ENCODE results near the gene NUCKS1. TPM values are rescaled to one million over a fixed set of nuclear protein-coding genes. Genes with fewer than 3 reads are reported as not detected.

The NUCKS1 gene
- total RNA-seq, 5 donors from 2014 or later (not counting 1 experiment from before 2014, with no cell fraction given): 84.0 to 101 (median 94.6) TPM

- Mint-ChIP-seq H3K4me1 (peaks cover 0 to 22% (median 2%) of the 10 kb centered on the region in 3 donors), H3K36me3 (peaks cover 32% of the 10 kb centered on the region), H3K9me3 (no peaks in the 10 kb centered on the region), H3K27ac (peak overlapping the region; percentile 11 to 49), H3K4me3 (no peak overlapping the region), H3K27me3 (no peaks in the 10 kb centered on the region)
- CTCF ChIA-PET: interaction anchor here in 1 of 2 donors (0.6 to 1.0 kb wide), 2 partner anchors 31 to 111 kb away, joined by 3 to 6 read pairs; no protein-coding TSS in a partner anchor
- Histone ChIP-seq H3K36me3 (ENCODE audit: control insufficient read depth in 2 of 2, extremely low read depth in 1 of 2, insufficient read depth in 1 of 2, low read length in 1 of 2) (peaks cover 4 to 40% of the 10 kb centered on the region in 2 donors), H3K4me1 (ENCODE audit: control insufficient read depth in 1 of 2, extremely low read depth in 1 of 2, insufficient read depth in 2 of 2, low read length in 2 of 2) (peaks cover 0 to 6% of the 10 kb centered on the region in 2 experiments), H3K27me3 (replicated peaks in 1 of 2; ENCODE audit: control insufficient read depth in 2 of 2, extremely low read depth in 1 of 2, insufficient read depth in 2 of 2, low read length in 1 of 2) (no peaks in the 10 kb centered on the region), H3K4me3 (ENCODE audit: control insufficient read depth in 1 of 2, extremely low read depth in 1 of 2, low read length in 1 of 2) (no peak overlapping the region), H3K9me3 (no peaks in the 10 kb centered on the region), H3K27ac (ENCODE audit: low read length) (no peak overlapping the region)
- POLR2A ChIA-PET: no interaction called here
- DNase-seq (no peak), ATAC-seq (replicated peaks in 1 of 4) (no peak)
- WGBS (ENCODE audit: insufficient coverage): no CpG with 5 or more reads among the region's 5 CpGs
Measured at GRCh38 chr1:205766038-205766437, 16.1 kb upstream of the NUCKS1 start.

GRCh38 chr1:205764578-205764977 is 14.6 kb upstream of the NUCKS1 start:
- Mint-ChIP-seq H3K27me3 (no peaks in the 10 kb centered on the region), H3K36me3 (peaks cover 24% of the 10 kb centered on the region), H3K27ac (peak overlapping the region in 1 of 2 donors; percentile 19)

GRCh38 chr1:205763980-205764379 is 14.0 kb upstream of the NUCKS1 start:
- Histone ChIP-seq H3K36me3 (ENCODE audit: control insufficient read depth in 2 of 2, extremely low read depth in 1 of 2, insufficient read depth in 1 of 2, low read length in 1 of 2) (peaks cover 0 to 24% of the 10 kb centered on the region in 2 donors), H3K4me3 (ENCODE audit: control insufficient read depth in 1 of 2, extremely low read depth in 1 of 2, low read length in 1 of 2) (no peak overlapping the region), H3K27ac (ENCODE audit: low read length) (no peak overlapping the region), H3K27me3 (replicated peaks in 1 of 2; ENCODE audit: control insufficient read depth in 2 of 2, extremely low read depth in 1 of 2, insufficient read depth in 2 of 2, low read length in 1 of 2) (no peaks in the 10 kb centered on the region), H3K4me1 (ENCODE audit: control insufficient read depth in 1 of 2, extremely low read depth in 1 of 2, insufficient read depth in 2 of 2, low read length in 2 of 2) (no peaks in the 10 kb centered on the region), H3K9me3 (no peaks in the 10 kb centered on the region)
- ATAC-seq (replicated peaks in 1 of 4) (no peak), DNase-seq (no peak)
- H3K9me3 Mint-ChIP-seq: no peaks in the 10 kb centered on the region
- peaks cover 20% of the 10 kb centered on the region for H3K36me3 Mint-ChIP-seq
- ChIA-PET CTCF (interaction anchor here in 1 of 2 donors (0.6 to 1.1 kb wide), 2 partner anchors 9 to 66 kb away, joined by 3 to 4 read pairs; no protein-coding TSS in a partner anchor), POLR2A (interaction anchor here in 1 of 2 donors (0.6 kb wide), 1 partner anchor 10 kb away, joined by 4 read pairs; no protein-coding TSS in a partner anchor)
- no peaks in the 10 kb centered on the region for H3K27me3 Mint-ChIP-seq
- H3K27ac Mint-ChIP-seq: no peak overlapping the region
- no peak overlapping the region for H3K4me3 Mint-ChIP-seq
- H3K4me1 Mint-ChIP-seq: peaks cover 0 to 9% (median 0%) of the 10 kb centered on the region in 3 donors

More at GRCh38 chr1:205764578-205764977, 14.6 kb upstream of the NUCKS1 start:
- POLR2A ChIA-PET: no interaction called here
- Histone ChIP-seq H3K36me3 (ENCODE audit: control insufficient read depth in 2 of 2, extremely low read depth in 1 of 2, insufficient read depth in 1 of 2, low read length in 1 of 2) (peaks cover 0 to 29% of the 10 kb centered on the region in 2 donors), H3K9me3 (no peaks in the 10 kb centered on the region), H3K4me1 (ENCODE audit: control insufficient read depth in 1 of 2, extremely low read depth in 1 of 2, insufficient read depth in 2 of 2, low read length in 2 of 2) (no peaks in the 10 kb centered on the region), H3K27me3 (replicated peaks in 1 of 2; ENCODE audit: control insufficient read depth in 2 of 2, extremely low read depth in 1 of 2, insufficient read depth in 2 of 2, low read length in 1 of 2) (no peaks in the 10 kb centered on the region), H3K4me3 (ENCODE audit: control insufficient read depth in 1 of 2, extremely low read depth in 1 of 2, low read length in 1 of 2) (no peak overlapping the region), H3K27ac (ENCODE audit: low read length) (no peak overlapping the region)
- no peaks in the 10 kb centered on the region for H3K9me3 Mint-ChIP-seq
- H3K4me3 Mint-ChIP-seq: no peak overlapping the region
- H3K4me1 Mint-ChIP-seq: peaks cover 0 to 9% (median 0%) of the 10 kb centered on the region in 3 donors
- ATAC-seq (replicated peaks in 1 of 4) (no peak), DNase-seq (no peak)
- 100% methylated on average over 1 of the region's 2 CpGs for WGBS (ENCODE audit: insufficient coverage)
- CTCF ChIA-PET: no interaction called here

GRCh38 chr1:205760606-205761005 is 10.6 kb upstream of the NUCKS1 start:
- peak overlapping the region in 1 of 2 donors; percentile 61 for H3K27ac Mint-ChIP-seq
- no peaks in the 10 kb centered on the region for H3K4me1 ChIP-seq (ENCODE audit: control insufficient read depth in 1 of 2, extremely low read depth in 1 of 2, insufficient read depth in 2 of 2, low read length in 2 of 2)
- CTCF ChIA-PET: interaction anchor here in 1 of 2 donors (0.6 to 0.7 kb wide), 2 partner anchors 21 to 57 kb away, joined by 3 read pairs; no protein-coding TSS in a partner anchor
- H3K9me3 ChIP-seq: no peaks in the 10 kb centered on the region
- no peaks in the 10 kb centered on the region for H3K4me1 Mint-ChIP-seq
- DNase-seq (no peak), ATAC-seq (replicated peaks in 1 of 4) (no peak)
- no peaks in the 10 kb centered on the region for H3K27me3 Mint-ChIP-seq
- no peak overlapping the region for H3K4me3 ChIP-seq (ENCODE audit: control insufficient read depth in 1 of 2, extremely low read depth in 1 of 2, low read length in 1 of 2)
- H3K4me3 Mint-ChIP-seq: no peak overlapping the region
- H3K27ac ChIP-seq (ENCODE audit: low read length): no peak overlapping the region
- H3K36me3 ChIP-seq (ENCODE audit: control insufficient read depth in 2 of 2, extremely low read depth in 1 of 2, insufficient read depth in 1 of 2, low read length in 1 of 2): peaks cover 0 to 9% of the 10 kb centered on the region in 2 donors
- no peaks in the 10 kb centered on the region for H3K9me3 Mint-ChIP-seq
- peaks cover 13% of the 10 kb centered on the region for H3K36me3 Mint-ChIP-seq
- no peaks in the 10 kb centered on the region for H3K27me3 ChIP-seq (replicated peaks in 1 of 2; ENCODE audit: control insufficient read depth in 2 of 2, extremely low read depth in 1 of 2, insufficient read depth in 2 of 2, low read length in 1 of 2)
- no CpG with 5 or more reads among the region's 3 CpGs for WGBS (ENCODE audit: insufficient coverage)
- POLR2A ChIA-PET: interaction anchor here (0.5 to 0.6 kb wide), 2 partner anchors 19 to 37 kb away, joined by 3 to 4 read pairs; no protein-coding TSS in a partner anchor

GRCh38 chr1:205756552-205756951 is 6.6 kb upstream of the NUCKS1 start:
- no peaks in the 10 kb centered on the region for H3K27me3 Mint-ChIP-seq
- no CpG with 5 or more reads among the region's 3 CpGs for WGBS (ENCODE audit: insufficient coverage)
- H3K27ac Mint-ChIP-seq: no peak overlapping the region
- DNase-seq: no peak
- H3K27ac ChIP-seq (ENCODE audit: low read length): no peak overlapping the region
- H3K4me3 ChIP-seq (ENCODE audit: control insufficient read depth in 1 of 2, extremely low read depth in 1 of 2, low read length in 1 of 2): no peak overlapping the region
- peaks cover 8% of the 10 kb centered on the region for H3K36me3 Mint-ChIP-seq
- no peak overlapping the region for H3K4me3 Mint-ChIP-seq
- ATAC-seq (replicated peaks in 1 of 4): no peak
- CTCF ChIA-PET: no interaction called here
- peaks cover 0 to 2% (median 0%) of the 10 kb centered on the region in 3 donors for H3K4me1 Mint-ChIP-seq
- H3K4me1 ChIP-seq (ENCODE audit: control insufficient read depth in 1 of 2, extremely low read depth in 1 of 2, insufficient read depth in 2 of 2, low read length in 2 of 2): no peaks in the 10 kb centered on the region
- H3K36me3 ChIP-seq (ENCODE audit: control insufficient read depth in 2 of 2, extremely low read depth in 1 of 2, insufficient read depth in 1 of 2, low read length in 1 of 2): peaks cover 0 to 5% of the 10 kb centered on the region in 2 donors
- POLR2A ChIA-PET: no interaction called here
- no peaks in the 10 kb centered on the region for H3K9me3 Mint-ChIP-seq
- H3K9me3 ChIP-seq: no peaks in the 10 kb centered on the region
- H3K27me3 ChIP-seq (replicated peaks in 1 of 2; ENCODE audit: control insufficient read depth in 2 of 2, extremely low read depth in 1 of 2, insufficient read depth in 2 of 2, low read length in 1 of 2): no peaks in the 10 kb centered on the region

- Histone ChIP-seq H3K9me3 (no peaks in the 10 kb centered on the region), H3K4me1 (ENCODE audit: control insufficient read depth in 1 of 2, extremely low read depth in 1 of 2, insufficient read depth in 2 of 2, low read length in 2 of 2) (peaks cover 2 to 5% of the 10 kb centered on the region in 2 experiments), H3K36me3 (ENCODE audit: control insufficient read depth in 2 of 2, extremely low read depth in 1 of 2, insufficient read depth in 1 of 2, low read length in 1 of 2) (peaks cover 0 to 5% of the 10 kb centered on the region in 2 donors), H3K4me3 (ENCODE audit: control insufficient read depth in 1 of 2, extremely low read depth in 1 of 2, low read length in 1 of 2) (no peak overlapping the region), H3K27me3 (replicated peaks in 1 of 2; ENCODE audit: control insufficient read depth in 2 of 2, extremely low read depth in 1 of 2, insufficient read depth in 2 of 2, low read length in 1 of 2) (no peaks in the 10 kb centered on the region), H3K27ac (ENCODE audit: low read length) (no peak overlapping the region)
- DNase-seq: no peak
- H3K4me3 Mint-ChIP-seq: no peak overlapping the region
- no peaks in the 10 kb centered on the region for H3K9me3 Mint-ChIP-seq
- WGBS (ENCODE audit: insufficient coverage): 100% methylated on average over 3 of the region's 5 CpGs
- H3K27ac Mint-ChIP-seq: no peak overlapping the region
- CTCF ChIA-PET: interaction anchor here in 1 of 2 donors (0.5 to 0.6 kb wide), 2 partner anchors 18 to 223 kb away, joined by 3 to 5 read pairs; no protein-coding TSS in a partner anchor
- peaks cover 4% of the 10 kb centered on the region for H3K36me3 Mint-ChIP-seq
- POLR2A ChIA-PET: no interaction called here
- H3K4me1 Mint-ChIP-seq: peaks cover 0 to 8% (median 7%) of the 10 kb centered on the region in 3 donors
- no peak for ATAC-seq (replicated peaks in 1 of 4)
- H3K27me3 Mint-ChIP-seq: no peaks in the 10 kb centered on the region
Measured at GRCh38 chr1:205754857-205755256, 4.9 kb upstream of the NUCKS1 start.

Data from T-cell (primary cell).